Measurements from ENCODE around the gene ELMOD3.
A peak's percentile ranks its signal among the peaks of the same experiment; 100 is the strongest.
"Not testable (repeated sequence)": the region's sequence is repeated elsewhere in the genome, so short reads cannot be mapped to it uniquely, and the experiment has no call there.

Gene ELMOD3

GRCh38 chr2:85405201-85406059, 50.9 kb downstream of the ELMOD3 start:
- DNase-seq, result no peak

DNA sequence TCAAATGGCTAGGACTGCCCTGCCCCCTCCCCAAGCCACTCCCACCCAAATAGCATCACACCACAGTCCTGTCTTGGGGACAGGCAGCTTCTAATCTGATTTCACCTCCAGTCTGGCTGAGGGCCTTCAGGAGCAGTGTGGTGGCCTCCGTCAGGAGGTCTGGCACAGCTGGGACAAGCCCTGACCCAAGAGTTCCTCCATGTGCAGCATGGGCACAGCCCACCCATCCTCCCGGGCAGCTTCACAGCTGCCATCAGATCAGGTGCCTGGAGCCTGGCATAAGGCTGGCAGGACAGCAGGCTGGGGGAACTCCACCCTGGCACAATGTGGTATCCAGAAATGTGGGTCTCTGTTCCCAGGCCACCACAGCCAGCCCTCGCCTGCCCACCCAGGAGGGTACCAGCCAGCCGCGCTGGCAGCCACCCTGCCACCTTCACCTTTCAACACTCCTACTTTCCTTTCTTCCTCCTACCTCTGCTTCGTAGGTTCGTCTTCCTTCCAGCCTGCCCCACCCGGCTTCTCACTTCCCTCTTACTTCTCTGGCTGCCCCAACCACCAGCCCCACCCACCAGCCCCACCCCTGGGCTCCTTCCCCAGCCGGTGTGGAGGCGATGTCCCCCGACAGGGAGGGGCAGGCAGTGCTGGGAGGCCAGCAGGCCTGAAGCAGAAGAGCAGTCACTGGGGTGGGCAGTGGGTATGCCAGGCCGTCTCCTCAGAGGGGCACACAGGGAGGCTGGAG, 55.4 kb downstream of the ELMOD3 start, which contains the start of gene CAPG:
Gene CAPG, minus strand, starts transcription at position 522 of the 739 bp plus-strand sequence. CDS start 8,221 bp downstream, outside the sequence.
- DNase-seq, result no peak

DNA sequence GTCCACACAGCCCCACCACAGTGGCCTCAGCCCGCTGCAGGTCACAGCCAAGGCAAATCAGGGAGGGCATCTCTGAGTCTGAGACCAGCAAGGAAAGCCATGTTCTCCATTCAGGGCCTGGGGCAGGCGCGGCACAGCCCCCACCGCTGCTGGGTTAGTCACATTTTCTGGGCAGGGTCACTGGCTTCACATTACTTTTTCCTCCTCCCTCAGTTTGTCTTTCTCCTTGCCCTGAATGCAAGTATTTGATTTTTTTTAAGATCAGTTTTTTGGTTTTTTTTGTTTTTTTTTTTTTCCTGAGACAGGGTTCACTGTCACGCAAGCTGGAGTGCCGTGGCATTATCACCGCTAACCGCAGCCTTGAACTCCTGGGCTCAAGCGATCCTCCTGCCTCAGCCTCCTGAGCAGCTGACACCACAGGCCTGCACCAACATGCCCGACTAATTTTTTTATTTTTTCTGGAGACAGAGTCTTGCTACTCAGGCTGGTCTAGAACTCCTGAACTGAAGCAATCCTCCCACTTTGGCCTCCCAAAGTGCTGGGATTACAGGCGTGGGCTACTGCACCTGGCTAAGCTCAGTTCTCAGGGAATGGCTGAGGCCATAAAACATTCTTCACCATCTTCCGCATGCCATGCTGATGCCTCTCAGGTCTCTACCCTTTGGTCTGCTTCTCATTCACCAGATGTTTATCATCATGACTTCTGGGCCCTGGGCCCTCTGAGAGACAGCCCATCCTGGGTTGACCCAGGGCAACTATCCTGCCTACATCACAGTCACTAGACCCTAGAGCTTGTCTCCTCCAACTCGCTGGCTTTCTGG, 56.2 kb downstream of the ELMOD3 start:
- DNase-seq, result no peak

- no peak for DNase-seq
Observed at GRCh38 chr2:85411405-85411748, 56.8 kb downstream of the ELMOD3 start.

DNA sequence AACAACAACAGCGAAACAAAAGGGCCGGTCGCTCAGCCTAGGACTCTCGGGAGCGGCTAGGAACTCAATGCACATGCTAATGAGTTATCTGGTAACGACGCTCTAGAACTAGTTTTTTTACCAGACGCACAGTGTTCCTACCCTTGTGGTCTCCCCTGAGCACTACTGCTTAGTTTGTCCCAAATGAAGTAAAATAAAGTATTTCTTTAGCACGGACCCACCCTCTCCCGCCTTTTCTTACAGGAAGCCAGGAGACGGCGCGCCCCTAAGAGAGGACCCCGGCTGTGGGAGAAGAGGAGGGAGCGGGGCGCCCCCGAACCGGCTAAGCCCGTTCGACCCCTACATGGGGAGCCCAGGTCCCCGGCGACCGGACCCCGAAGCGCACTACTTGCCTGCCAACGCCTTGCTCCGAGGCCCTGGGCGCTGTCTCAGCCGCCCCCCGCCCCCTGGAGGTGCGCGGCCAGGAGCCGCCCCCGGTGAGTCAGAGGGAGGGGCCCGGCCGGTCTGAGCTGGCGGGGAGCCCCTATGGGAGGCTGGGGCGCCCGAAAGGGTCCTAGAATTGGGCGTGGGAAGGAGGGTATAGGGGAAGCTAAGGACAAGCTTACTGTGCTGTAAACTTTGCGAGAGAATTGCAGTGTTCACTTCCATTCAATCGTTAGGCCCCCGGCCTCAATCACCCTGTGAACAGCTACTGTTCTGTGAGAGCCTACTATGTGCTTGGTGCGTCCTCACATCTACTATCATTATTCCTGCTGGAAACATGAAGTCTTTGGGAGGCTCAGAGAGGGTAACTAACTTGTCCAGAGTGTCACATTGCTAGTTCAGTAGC, 59.2 kb downstream of the ELMOD3 start:
- DNase-seq, result no peak

GRCh38 chr2:85414421-85414759, 59.8 kb downstream of the ELMOD3 start:
- not testable (repeated sequence) for DNase-seq

- no peak for DNase-seq
Observed at GRCh38 chr2:85414761-85415553, 60.4 kb downstream of the ELMOD3 start.

DNA sequence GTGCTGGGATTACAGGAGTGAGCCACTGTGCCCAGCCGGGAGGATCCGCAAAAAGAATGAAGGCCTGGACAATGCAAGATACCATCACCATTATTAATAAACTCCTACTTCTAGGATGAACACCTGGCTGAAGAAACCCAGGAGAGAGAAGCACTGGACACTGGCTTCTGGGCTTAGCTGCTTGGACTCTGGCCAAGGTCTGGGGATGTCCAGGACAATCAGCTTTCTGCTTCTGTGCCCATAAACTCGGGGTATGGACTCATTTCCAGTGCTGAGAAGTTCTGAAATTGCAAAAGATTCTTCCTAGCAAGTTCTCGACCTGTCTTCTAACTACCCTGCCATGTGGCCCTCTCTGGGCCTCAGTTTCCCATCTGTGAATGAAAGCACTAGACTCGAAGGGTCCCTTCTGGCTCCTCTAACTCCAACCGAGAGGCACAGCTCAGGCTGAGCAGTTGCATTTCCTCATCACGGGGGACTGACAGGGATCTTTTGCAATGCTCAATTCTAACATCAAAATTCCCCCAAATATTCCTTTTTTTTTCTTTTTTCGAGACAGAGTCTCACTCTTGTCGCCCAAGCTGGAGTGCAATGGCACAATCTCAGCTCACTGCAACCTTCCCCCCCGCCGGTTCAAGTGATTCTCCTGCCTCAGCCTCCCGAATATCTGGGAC, 61.5 kb downstream of the ELMOD3 start:
- no peak for DNase-seq

DNA sequence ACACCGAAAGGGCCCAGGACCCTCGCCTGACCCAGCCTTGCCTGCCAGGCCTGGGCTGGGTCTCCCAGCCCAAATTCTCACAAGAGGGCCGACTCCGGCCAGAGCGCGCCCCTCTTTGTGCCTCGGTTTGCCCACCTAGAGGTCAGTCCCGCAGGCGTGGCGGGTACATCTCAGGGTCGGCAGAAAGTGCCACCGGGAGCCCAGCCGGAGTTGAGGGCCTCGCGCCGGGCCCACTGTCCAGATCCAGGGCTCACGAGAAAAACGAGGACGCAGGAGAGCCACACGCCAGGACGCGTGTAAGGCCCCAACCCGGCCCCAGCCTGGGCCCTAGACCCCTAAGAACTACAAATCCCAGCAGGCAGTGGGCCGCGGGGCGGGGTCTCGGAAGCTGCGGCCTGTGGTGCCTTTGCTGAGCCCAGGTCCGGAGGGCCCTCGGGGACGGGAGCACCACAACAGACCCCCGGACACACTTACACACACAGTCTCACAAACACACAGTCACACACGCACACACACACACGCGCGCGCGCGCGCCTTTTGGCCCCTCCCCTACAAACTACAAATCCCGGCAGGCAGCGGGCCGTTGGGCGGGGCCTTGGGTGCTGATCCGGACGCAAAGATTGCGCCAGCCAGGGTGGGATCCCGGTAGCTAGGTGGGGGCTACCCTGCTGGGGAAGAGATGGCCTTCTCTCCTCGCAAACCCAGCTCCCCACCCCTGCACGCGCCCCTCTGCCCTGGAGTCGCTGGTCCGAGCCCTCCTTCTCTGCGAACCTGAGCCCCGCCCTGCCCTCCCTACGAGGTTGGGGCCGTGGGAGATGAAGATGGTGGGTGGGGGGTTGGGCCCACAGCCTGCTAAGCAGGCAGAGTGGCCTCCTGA, 63.8 kb downstream of the ELMOD3 start, which contains the start of gene SH2D6:
Gene SH2D6, plus strand, starts transcription at position 583 of the 877 bp plus-strand sequence. CDS start 10,752 bp downstream, outside the sequence.
- DNase-seq, result peak; percentile 75

DNA sequence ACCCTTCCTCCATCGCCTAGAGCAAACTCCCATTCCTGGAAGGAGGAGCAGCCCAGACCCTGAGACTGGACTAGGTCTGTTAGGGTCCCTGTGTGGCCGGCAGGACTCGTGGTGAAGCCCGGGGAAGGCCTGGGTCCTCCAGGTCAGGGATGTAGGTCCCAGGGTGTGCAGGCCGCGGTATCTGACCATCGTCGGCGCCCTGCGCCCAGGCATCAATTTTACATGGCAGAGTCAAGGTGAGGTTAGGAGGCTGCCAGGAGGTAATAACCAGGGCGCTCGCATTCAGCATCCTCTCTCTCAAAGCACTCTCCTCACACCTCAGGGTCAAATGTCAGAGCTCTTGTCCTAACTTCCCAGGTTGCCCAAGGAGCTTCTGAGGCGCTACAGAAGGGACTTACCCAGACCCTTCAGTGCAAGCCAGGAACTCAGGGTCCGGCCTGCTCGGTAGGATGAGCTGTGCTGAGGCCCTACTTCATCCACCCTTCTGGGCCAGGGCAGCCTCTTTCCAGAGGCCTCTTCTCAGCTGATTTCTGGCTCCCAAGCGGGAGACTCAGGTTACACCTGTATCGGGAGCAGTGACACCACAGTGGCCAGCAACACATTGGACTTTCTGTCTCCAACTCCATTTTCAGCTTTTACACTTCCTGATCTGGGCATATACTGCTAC, 64.6 kb downstream of the ELMOD3 start:
- no peak for DNase-seq

DNA sequence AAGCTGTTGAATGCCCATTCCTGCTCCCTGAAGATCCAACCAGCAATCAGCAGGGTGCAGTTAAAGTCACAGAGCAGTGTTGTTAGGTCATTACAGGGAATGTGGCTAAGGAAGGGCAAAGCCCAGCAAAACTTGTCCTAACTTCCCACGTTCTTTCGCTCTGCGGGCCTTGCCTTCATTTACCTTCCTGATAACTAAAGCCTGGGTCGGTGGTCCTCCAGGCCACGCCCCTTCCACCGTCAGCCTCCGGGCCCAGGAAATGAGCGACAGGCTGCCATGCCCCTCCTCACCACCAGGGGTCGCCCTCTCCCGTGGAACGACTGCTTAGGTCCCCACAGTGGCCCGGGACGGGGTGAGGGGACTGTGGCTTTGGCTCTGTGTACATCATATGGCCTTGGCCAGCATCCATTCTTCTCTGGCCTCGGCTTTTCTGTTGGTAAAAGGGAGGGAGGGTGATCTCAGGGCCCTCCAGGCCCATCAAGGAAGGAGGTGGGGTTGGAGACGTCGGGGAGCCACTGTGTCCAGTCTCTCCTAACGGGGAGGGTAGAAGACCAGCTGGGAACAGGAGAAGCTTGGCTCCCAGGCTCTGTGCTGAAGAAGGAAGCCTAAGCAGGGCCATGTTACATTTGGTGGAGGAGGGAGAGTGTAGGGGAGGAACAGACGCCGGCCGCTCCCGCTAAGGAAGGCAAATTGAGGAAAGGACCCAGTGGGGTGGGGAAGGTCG, 66.1 kb downstream of the ELMOD3 start:
- DNase-seq, result peak; percentile 66

GRCh38 chr2:85421260-85422071, 66.9 kb downstream of the ELMOD3 start:
- DNase-seq, result no peak

- DNase-seq, result no peak
Observed at GRCh38 chr2:85422072-85422457, 67.5 kb downstream of the ELMOD3 start.

DNA sequence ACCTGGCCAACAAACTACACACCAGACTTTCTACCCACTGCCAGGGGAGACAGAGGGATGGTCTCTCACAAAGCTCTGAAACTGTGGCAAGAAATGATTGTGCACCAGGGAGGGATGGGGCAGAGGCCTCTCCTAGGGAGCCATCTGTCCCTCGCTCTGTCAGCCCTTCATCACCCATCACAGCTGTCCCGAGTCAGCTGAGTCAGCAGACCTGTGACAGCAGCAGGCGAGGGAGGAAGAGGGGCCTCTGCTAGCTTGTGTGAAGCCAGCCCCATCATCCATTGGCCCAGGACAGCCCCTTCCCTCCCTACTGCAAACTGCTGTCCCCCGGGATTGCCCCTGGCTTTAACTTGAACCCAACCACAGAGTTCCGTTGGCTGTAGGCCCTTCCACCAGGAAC, 69.0 kb downstream of the ELMOD3 start:
- no peak for DNase-seq

- no peak for DNase-seq
Observed at GRCh38 chr2:85425588-85425987, 71.0 kb downstream of the ELMOD3 start.

DNA sequence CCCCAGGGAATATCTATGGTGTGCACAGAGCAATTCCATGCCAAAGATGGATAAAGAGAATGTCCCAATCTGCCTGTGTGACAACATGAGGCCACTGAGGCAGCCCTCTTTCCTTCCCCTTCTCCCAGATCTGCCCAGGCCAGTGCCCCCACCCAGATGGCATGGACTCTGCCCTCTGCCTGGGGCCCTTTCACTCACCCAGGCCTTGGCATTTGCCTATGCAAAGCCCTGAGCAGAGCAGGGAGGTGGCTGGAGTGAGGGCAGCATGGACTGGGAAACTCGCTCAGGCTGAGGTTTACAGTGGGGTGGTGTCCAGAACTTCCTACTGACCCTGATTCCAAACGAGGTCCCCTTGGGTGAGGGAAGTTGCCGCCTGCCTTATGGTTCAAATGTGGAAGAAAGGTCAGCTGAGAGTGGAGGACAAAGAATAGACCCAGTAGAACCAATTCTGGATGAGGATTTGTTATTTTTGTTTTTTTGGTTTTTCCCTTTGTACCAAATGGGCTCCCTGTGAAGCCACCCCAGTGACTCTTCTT, 72.8 kb downstream of the ELMOD3 start:
- DNase-seq, result no peak

DNA sequence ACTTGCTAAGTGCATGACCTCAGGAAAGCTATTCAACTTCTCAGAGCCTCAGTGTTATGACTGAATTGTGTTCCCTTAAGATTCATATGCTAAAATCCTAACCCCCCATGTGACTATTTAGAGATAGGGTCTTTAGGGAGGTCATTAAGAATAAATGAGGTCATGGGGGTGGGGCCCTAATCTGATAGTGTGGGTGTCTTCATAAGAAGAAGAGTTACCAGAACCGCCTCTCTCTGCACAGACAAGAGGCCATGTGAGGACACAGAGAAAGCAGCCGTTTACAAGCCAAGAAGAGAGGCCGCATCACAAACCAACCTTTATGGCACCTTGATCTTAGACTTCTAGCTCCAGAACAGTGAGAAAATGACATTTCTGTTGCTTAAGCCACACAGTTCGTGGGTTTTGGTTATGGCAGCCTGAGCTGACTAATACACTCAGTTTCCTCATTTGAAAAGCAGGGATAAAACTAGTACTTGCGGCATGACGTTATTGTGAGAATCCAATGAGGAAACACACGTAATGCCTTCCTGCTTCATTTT, 73.8 kb downstream of the ELMOD3 start:
- no peak for DNase-seq
